RCC 7860 (cell line): ENCODE data around the gene FERMT1.

Source experiments
- DNase-seq: peaks from one replicate; pipeline ENCODE4 v3.0.0-alpha.2; 2015; ENCODE audit warnings: low spot score
- FAIRE-seq: peaks from 2 replicates; lab custom pipeline; 2012; peaks lifted over from hg19 to GRCh38; lab: Jason Lieb, UNC

The FERMT1 gene

DNA sequence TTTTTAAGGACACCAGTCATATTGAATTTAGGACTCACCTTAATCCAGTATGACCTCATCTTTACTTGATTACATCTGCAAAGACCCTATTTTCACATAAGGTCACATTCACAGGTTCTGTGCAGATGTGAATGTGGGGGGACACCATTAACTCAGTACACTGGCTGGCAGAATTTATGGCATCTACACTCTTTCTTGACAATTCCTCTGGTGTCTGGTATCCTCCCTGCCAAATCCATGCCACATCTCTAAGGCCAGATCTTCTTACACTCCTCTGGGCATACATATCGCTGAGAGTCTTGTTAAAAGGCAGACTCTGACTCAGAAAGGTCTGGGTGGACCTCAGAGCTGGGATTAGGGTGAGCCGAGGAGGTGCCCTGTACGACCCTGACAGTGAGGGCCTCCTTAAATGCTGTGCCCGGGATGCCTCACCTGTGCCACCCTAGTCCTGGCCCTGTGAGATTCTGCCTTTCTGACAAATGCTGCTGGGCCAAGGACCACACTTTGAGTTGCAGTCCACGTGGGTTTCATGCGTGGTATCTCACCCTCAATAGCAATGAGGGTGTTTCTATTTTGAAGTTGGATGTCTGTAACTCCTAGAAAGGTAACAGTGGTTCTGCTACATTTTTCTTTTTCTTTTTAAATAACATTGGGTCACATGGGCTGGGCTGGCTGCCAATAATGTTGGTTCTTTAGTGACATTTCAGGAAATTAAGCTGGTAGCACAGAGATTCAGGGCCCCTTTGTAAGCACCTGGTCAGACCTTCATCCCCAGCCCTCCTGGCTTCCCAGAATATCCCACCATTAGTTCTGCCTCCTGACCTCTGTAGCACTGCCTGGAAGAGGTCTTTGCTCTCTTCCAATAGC is 51.8 kb downstream of the FERMT1 start:
- DNase-seq (no peak), FAIRE-seq (no peak)

DNA sequence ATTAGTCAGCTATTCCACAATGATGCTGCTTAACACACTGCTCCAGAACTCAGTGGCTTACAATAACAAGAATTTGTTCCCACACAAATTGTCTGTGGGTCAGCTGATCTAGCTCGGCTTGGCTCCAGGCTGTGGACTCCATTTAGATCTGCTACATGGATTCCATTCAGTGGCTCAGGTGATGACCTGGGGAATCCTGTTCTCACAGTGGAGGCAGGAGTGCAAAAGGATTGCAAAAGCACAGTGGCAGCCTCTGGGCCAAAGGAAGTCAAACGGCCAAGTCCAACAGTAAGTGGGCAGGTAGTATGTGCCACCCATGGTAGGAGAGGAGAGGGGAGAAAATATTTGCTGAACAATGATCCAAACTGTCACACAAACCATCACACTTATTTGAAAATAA is 53.2 kb downstream of the FERMT1 start:
- FAIRE-seq (no peak), DNase-seq (no peak)

DNA sequence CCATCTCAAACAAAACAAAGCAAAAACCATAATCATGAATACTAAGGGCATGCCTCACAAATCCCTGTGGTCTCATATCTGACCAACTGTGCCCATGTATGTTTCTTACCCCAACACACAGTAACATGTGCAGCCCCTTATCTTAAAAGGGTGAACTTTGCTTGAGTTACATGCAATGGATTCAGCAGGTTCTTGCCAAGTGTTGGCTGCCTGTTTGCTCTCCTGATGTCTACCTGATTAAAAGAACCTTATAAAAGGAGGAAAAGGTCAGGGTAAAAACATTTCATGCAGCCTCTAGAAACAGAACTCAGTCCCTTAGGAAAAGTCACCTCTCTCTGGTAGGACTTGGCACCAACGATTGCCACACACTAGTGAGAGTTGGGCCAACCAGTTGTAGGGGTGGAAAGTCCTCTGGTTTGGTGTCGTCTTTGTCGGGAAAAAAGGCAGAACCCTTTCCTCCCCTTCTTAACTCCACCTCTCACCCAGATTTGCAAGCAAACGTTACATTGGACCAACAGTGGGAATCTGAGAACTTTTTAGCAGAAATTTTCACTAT is 55.0 kb downstream of the FERMT1 start:
- FAIRE-seq, result no peak
- no peak for DNase-seq

DNA sequence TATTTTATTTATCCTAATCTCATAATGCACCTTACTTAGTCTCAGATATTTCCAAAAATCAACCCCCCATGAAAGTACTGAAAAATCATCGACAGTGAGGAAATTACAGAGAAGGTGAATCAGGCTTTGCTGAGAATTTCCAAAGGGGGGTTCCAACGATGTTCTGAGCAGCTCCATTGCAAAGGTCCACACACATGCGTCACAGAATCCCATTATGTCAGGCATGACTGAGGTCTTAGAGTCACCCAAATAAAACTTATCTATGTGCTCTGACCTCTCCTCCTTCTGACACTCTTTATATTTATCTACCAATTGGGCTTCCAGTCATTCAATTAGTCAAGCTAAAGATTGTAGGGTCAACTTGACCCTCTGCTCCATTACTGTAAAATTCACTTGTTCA is 56.2 kb downstream of the FERMT1 start:
- FAIRE-seq, result no peak
- no peak for DNase-seq

DNA sequence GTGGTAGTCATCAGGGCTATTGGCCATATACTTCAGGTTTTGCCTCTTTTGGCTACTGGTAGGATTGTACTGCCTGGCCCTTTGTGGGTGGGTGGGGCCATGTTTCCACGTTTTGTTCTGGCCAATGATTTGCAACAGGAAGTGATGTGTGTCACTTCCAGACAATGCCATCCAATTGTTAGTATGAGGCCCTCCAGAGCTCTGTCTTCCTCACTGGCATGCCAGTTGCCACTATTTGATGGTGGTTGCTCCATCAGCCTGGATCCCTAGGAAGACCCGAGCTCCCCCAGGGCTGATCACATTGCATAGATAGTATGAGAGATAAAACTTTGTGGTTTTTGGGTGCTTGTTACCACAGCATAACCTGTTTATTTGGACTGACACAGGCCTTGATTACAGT is 61.3 kb downstream of the FERMT1 start:
- no peak for DNase-seq
- no peak for FAIRE-seq

DNA sequence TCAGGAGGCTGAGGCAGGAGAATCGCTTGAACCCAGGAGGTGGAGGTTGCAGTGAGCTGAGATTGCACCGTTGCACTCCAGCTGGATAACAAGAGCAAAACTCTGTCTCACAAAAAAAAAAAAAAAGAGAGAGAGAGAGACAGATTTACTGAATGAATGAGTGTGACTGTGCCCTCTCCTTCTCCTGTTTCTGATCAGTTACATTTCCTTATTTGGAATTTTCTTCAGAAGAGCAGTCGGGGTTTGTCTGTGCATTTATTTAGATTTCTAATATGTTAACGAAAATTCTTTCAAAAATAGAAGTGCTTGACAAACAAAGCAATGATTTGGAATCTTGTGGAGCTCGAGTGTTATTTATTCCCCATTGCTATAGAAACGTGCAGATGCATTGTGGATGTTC is 62.6 kb downstream of the FERMT1 start:
- DNase-seq (no peak), FAIRE-seq (no peak)

DNA sequence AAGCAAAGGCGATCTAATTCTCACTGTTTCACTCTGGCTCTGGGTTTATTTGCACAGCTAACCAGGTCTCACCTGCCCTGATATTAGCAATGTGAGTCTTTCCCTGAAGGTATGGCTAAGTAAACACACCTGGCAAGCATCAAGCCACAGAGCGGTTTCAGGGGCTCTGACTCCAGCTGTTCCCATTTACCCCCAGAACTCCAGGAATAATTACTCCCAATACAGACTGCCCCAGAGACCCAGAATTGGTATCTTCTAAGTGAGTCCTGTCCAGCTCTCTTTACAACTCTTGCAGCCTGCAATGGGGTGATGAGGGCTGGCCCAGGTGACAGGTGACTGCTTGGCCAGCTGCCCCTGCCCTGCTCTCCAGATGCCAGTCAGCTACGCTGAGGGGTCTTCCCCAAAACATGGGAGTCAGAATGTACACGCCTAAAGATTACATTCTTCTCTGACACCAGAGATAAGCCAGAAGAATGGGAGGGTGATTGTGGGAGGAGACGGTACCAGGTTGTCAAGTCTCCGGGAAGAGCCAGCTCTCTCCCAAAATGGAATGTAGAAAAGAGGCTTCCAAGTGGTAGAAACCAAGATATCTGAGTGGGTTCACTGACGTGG is 64.0 kb downstream of the FERMT1 start:
- FAIRE-seq (no peak), DNase-seq (no peak)

DNA sequence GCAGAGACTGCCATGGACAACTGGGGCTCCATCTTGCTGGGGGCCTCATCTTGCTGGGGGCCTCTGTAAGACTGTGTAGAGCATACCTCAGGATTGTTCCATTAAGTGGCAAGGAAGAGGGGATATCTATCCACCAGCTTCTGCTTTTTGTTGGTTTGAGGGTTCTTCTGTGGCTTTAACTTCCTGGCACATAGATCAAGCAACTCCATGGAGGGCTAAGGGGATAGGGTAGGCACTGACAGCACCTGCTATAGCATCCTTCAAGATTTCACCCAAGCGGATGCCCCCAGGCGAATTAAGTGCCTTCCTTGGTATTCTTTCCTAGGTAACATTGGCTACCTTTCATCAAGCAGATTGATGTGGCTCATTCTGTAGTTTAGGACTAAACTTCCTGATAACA is 65.1 kb downstream of the FERMT1 start:
- no peak for FAIRE-seq

DNA sequence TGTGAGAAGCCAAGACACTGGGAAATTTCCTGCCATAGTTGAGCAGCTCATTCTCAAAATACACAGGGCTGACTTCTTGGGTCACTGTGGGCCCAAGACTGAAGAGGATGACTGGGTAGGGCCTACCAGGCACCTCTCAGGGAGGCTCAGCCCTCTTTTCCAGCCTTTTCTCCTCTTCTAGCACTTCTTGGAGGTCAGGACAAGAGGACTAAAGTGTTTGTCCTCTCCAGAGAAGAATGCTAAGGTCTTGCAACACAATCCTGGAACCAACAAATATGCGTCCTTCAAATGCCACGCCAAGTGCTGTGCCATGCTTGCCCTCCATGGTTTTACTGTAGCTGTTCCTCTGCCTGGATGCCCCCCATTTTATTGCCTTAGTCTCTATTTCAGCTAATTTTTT is 65.7 kb downstream of the FERMT1 start:
- DNase-seq, result no peak
- no peak for FAIRE-seq

More for the DNA sequence above, 65.1 kb downstream of the FERMT1 start:
- DNase-seq, result no peak

DNA sequence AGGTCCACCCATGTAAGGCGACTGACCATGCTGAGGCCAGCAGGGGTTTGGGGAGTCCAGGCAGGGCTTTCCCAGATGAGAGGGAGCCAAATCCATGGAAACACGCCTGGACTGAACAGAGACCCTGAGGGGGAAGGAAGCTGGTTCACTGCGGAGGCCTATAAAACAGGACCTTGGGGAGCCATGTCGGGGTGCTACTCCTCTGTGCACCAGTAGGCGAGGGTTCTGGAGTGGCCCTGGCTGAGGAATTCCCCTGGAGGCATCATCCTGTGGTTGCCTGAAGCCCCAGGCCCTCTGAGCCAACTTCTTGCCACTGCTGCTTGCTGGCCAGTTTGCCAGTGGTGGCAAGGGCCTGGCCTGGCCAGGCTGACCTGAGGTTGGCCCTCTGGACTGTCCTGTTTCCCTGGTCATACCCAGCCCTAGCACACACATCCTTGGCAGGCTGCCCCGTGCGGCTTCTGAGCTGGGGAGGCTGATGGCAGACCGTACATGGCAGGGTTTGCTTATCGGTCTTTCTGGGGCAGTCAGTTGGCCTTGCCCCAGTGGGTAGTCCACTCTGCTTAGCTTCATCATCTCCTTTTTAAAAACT is 66.8 kb downstream of the FERMT1 start:
- peak; percentile 66 for FAIRE-seq
- peak; percentile 61 for DNase-seq

DNA sequence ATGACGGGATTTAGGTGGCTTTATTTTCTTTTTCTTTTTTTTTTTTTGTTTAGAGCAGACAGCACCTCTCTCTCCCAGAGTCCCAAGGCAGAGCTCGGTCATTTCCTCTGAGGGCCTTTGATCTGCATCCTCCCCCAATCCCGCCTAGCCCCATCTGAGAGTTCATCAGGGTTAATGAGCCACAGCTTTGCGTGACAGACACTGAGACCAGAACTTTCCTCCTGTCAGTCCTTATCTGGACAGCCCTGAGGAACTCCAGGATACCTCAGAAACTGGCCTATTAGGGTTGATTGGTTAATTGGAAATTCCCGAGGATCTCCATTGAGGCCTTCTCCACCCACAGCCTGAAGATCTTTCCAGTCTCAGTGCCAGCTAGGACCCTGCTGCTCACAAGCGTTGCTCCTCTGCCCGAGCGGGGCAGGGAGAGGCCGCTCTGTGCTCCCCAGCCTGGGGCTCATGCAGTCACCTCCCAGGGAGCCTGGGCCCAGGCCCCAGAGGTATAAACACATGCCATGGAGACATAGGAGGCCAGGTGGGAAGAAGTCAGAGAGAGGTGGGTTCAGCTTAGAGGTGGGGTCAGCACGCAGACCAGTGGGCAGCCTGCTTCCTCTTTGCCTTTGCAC is 67.6 kb downstream of the FERMT1 start:
- peak; percentile 83 for DNase-seq
- no peak for FAIRE-seq

DNA sequence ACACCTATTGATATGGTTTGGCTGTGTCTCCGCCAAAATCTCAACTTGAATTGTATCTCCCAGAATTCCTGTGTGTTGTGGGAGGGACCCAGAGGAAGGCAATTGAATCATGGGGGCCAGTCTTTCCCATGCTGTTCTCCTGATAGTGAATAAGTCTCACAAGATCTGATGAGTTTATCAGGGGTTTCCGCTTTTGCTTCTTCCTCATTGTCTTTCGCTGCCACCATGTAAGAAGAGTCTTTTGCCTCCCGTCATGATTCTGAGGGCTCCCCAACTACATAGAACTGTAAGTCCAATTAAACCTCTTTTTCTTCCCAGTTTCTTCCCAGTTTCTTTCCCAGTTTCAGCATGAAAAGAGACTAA is 68.2 kb downstream of the FERMT1 start:
- peak; percentile 89 for FAIRE-seq

DNA sequence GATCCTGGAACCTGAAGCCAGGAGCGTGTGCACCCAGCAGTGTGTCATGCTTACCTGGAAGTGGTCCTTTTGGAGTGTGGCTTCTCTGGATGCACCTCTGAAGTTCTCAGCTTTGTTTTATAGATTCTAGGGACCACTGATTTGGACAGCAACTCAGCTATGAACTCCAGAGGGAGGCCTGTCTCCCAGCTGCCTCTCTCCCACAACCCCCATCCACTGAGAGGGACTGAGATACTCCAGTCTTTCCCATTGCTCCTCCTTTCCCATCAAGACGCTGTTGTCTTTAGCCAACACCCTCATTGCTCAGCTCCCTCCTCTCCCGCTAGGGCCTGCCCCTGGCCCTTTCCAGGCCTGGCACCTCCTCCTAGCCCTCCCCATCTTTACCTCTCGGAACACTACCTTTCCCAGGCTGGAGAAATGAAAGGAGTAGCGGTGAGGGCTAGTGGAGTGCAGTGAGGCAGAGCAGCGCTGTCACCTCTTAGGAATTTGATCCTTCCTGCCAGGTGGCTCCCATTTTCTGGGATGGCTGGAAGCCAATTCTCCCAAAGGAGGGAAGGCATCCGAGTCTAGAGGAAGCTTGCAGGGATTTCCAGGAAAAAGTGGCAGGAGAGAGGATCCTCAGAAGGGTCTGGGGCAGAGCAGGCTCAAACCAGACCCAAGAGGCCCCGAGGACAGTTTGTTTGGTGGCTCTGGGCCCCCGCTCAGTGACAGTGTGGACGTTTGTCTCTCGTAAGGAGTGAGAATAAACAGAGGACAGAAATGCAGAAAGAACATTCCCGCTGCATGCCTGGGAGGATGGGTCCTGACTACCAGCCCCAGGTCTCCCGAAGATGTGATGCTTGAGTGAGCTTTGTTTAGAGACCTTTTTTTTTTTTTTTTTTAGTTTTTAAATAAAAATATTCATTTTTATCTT is 68.8 kb downstream of the FERMT1 start, which contains the start of gene LRRN4:
Gene LRRN4 (minus strand): TSS at position 285 of the 913 bp plus-strand sequence. CDS start 1,261 bp downstream, outside the sequence.
- FAIRE-seq, result peak; percentile 98

More for the DNA sequence above, 68.2 kb downstream of the FERMT1 start:
- peak; percentile 55 for DNase-seq

DNA sequence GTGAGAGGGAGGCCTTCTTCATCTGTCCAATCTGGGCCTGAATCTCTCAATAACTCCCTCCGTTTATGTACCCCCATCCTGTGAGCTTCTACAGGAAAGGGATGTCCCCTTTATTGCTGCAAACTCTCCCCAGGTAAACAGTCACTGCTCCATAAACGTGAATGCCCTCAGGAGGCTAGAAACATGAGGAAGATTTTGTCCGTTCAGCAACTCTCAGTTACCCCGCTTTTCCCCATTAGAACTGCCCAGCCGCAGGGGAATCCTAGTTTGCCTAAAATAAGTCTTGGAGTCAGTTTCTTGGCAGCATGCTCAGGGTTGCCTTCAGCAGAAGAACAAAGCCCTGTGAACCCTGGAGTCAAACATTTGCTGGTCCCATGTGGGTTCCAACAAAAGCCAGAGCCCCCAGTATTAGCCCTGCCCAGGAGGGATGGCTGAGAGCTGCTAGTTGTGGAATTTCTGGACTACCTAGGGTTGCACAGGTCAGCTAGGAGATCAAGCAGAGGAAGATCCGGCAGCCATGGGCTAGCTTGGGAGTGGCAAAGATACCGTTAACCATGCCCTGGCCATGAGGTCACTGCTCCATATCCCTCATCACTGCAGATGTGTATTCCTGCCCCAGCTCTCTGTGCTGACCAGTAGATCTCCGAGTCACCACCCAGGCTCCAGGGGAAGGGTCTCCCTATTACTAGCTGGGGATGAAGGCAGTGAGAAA is 69.6 kb downstream of the FERMT1 start:
- FAIRE-seq, result no peak
- peak; percentile 32 for DNase-seq

More for the DNA sequence above, 68.8 kb downstream of the FERMT1 start, which contains the start of gene LRRN4:
- peak; percentile 96 for DNase-seq

DNA sequence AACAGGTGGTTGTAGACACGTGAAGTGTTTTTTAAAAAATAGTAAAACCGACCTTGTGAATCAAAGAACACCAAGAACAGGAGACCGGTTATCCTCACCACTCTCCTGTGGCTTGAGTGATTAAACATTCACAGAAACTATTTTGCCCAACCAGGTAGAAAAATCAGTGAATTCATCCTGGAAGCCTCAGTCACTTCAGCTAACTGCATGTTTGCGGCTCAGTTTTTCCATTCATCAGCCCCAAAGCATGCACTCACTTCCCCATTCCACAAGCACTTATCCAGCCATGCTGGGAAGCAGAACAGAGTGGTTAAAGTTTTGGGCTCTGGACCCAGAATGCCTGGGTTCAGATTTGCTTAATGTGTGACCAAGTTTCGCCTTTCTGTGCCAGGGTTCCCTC is 71.3 kb downstream of the FERMT1 start:
- DNase-seq, result peak; percentile 85
- peak; percentile 97 for FAIRE-seq

DNA sequence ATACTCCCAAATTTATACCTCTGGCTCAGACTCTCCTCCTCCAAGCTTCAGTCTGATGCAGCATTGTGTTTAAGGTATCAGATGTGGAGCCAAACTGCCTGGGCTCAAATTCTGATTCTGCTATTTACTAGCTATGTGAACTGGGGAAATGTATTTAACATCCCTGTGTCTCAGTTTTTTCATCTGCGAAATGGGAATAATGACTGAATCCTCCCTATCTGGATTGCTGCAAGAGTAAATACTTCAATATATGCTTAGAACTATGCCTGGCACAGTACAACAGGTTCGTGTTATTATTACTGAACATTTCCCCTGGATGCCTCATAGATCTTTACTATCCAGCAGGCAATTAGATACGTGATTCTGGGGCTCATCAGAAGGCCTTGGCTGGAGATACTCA is 74.4 kb downstream of the FERMT1 start:
- FAIRE-seq (no peak), DNase-seq (no peak)

DNA sequence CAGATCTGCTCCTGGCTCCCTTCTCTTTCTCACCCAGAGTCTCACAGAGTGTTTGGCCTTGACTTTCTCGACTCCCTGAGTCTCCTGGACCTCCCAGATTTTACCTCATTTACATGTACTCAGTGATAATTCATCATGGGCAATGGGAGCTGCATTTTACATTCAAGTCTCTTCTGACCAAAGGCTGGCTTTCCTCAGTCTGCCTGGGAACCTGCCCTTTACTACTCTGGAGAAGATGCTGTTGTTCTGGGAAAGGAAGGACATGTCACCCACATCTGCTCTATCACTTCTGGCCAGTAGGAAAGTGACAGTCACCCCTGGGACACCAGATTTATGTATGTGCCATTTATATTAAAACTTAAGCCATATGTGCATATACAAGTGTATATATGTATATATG is 76.4 kb downstream of the FERMT1 start:
- DNase-seq (no peak), FAIRE-seq (no peak)

DNA sequence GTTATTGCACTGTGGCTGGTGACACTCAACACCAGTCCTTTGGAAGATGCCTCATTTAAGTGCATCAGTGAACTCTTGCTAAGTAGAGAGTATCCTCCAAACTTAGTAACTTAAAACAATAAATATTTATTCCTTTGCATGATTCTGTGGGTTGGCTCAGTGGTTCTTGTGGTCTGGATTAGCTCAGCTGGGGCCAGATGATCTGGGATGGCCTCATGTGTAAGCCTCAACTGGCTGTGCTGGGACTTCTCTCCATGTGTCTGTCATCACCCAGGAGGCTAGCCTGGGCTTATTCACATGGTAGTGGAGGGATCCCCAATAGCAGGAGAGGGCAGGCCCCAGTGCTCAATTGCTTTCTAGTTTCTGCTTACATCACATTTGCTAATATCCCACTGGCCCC is 77.3 kb downstream of the FERMT1 start:
- no peak for DNase-seq
- FAIRE-seq, result no peak

DNA sequence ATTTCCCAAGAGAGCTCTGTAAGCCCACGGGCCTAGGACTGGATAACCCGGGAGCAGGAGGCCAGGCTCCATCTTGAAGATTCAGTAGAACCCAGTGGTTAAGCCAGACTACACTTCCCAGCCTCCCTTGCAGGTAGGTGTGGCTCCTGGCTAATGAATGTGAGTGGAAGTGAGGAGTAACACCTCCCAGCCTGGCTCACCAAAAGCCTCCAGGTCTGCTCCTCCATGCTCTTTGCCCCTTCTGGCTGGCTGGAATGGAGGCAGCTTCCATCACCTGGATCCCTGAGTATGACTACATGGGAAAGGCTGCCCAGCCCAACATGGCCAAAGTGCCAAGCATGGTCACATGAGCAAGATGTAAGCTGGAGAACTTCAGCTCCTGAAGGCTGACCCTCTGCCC is 78.7 kb downstream of the FERMT1 start:
- no peak for DNase-seq
- FAIRE-seq, result no peak
